ENCODE data around the gene PRKCD.

Gene PRKCD

DNA sequence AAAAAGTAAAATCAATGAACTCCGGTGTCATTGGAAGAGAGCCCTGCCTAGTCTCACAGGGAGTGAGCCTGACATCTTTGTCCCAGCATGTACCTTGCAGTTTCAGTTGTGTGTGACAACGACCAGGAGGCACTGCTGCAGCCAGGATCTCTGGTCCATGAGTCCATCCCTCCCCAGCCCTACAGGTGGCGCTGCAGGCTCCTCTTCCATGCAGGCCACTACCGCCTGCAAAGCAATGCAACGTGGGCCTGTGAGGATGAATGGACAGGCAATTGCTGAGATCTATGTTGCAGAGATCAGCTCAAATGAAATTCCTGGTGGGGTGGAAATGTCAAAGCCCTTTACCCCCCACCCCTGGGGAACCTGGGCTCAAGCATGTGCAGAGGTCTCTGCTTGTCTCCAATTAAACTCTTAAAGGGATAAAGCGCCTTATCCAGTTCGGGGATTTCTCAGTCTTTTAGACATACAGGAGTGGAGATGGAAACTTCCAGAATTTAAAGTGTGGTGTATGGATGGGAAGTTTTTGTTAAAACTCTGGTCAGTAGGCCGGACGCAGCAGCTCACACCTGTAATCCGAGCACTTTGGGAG lies 59.0 kb downstream of the PRKCD start:
- no peak overlapping the region for H3K4me3 ChIP-seq (ENCODE audit: low read length)
- peak; percentile 85 for DNase-seq (ENCODE audit: low read depth)
- TF ChIP-seq, protein P1, sequence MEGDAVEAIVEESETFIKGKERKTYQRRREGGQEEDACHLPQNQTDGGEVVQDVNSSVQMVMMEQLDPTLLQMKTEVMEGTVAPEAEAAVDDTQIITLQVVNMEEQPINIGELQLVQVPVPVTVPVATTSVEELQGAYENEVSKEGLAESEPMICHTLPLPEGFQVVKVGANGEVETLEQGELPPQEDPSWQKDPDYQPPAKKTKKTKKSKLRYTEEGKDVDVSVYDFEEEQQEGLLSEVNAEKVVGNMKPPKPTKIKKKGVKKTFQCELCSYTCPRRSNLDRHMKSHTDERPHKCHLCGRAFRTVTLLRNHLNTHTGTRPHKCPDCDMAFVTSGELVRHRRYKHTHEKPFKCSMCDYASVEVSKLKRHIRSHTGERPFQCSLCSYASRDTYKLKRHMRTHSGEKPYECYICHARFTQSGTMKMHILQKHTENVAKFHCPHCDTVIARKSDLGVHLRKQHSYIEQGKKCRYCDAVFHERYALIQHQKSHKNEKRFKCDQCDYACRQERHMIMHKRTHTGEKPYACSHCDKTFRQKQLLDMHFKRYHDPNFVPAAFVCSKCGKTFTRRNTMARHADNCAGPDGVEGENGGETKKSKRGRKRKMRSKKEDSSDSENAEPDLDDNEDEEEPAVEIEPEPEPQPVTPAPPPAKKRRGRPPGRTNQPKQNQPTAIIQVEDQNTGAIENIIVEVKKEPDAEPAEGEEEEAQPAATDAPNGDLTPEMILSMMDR (IDR thresholded peaks at IDR 0.05; ENCODE audit: insufficient read depth, low read depth, low read length, missing control alignments): peak; percentile 98

DNA sequence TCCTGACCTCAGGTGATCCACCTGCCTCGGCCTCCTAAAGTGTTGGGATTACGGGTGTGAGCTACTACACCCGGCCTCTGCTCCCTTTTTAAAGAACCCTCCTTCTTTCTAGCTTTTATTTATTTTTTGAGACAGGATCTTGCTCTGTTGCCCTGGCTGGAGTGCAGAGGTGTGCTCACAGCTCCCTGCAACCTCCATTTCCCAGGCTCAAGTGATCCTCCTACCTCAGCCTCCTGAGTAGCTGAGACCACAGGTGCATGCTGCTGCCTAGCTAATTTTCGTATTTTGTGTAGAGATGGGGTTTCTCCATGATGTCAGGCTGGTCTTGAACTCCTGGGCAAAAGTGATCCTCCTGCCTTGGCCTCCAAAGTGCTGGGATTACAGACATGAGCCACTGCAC lies 60.3 kb downstream of the PRKCD start:
- DNase-seq (ENCODE audit: low read depth): no peak
- TF ChIP-seq, protein P1 (IDR thresholded peaks at IDR 0.05; ENCODE audit: insufficient read depth, low read depth, low read length, missing control alignments): no peak
- H3K4me3 ChIP-seq (ENCODE audit: low read length): no peak overlapping the region

DNA sequence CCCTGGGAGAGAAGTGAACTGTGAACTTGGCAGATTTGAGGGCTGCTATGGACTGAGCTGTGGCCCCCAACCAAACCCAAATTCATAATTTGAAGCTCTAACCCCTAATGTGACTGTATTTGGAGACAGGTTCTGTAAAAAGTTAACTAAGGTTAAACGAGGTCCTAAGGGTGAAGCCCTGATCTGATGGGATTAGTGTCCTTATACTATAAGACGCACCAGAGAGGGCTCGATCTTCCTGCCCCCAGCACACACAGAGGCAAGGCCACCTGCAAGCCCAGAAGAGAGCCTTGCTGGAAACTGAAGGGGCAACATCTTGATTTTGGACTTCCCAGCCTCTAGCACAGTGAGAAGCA lies 60.8 kb downstream of the PRKCD start:
- no peak overlapping the region for H3K4me3 ChIP-seq (ENCODE audit: low read length)
- DNase-seq (ENCODE audit: low read depth): no peak
- TF ChIP-seq, protein P1 (IDR thresholded peaks at IDR 0.05; ENCODE audit: insufficient read depth, low read depth, low read length, missing control alignments): no peak

DNA sequence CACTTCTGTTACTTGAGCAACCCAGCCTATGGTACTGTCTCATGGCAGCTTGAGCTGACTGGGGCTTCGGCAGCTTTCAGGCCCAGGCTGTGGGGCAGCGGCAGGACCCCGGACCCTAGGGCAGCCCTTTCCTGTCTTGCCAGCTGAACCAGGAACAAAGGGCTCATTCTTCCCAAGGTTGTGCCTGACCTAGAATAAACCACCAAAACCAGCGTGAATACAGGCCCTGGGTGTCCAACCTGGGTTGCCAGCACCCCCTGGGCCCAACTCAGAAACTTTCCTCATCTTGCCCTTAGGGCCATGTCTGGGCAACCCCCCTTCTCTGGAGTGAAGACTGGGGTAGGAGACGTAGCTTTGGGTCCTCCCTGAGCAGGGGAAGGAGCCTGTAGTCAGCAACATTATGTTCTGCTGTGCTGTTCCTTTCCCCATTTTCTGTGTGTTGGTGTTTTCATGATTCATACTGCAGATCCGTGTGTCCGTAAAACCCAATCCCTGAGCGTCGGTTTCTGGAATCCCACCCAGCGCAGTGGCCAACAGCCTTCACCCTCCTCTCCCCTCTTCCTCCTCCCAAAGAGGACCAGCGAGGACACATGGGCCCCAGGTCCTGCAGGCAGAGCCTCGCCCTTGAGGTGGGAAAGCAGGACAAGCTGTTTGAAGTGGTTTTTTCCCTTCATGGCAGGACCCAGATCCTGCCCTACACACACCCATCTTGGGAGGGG lies 61.3 kb downstream of the PRKCD start:
- no peak for DNase-seq (ENCODE audit: low read depth)
- no peak overlapping the region for H3K4me3 ChIP-seq (ENCODE audit: low read length)
- TF ChIP-seq, protein P1 (IDR thresholded peaks at IDR 0.05; ENCODE audit: insufficient read depth, low read depth, low read length, missing control alignments): no peak

DNA sequence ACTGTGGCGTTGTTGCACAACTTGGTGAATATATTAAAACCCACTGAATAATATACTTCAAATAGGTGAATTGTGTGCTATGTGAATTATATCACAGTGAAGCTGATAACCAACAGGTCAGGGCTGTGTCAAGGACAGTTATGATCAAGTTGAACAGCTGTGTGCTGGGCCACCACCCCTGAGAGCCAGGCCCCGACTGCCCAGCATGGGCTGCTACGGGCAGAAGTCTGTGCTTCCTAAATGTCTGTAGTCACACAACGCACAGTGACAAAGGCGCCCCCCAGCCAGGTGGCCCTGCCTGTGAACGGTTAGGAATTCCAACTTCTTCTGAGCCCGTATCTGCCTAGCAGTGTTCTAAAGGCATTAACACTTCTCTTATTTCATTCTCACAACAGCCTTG lies 62.0 kb downstream of the PRKCD start:
- H3K4me3 ChIP-seq (ENCODE audit: low read length): no peak overlapping the region
- TF ChIP-seq, protein P1 (IDR thresholded peaks at IDR 0.05; ENCODE audit: insufficient read depth, low read depth, low read length, missing control alignments): no peak
- DNase-seq (ENCODE audit: low read depth): no peak

DNA sequence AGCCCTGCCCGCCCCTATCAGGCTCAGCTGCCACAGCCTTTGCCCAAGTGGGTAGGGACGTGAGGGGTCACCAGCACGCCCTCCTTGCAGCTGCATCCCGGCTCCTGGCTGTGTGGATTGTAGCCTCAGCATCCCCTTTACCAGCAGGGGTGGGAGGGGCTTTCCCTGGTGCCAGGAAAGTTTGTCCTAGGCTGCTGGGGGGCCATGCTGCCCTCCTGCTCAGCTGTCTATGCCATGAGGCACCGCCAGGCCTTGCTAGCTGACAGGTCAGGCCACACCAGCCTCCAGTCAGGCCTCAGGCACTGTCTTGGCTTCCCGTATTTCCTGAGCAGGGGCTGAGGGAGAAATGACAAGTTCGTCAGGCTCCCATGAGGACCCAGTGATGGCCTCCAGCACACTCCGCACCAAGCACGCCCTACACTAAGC lies 62.5 kb downstream of the PRKCD start:
- no peak overlapping the region for H3K4me3 ChIP-seq (ENCODE audit: low read length)
- TF ChIP-seq, protein P1 (IDR thresholded peaks at IDR 0.05; ENCODE audit: insufficient read depth, low read depth, low read length, missing control alignments): no peak
- DNase-seq (ENCODE audit: low read depth): no peak

DNA sequence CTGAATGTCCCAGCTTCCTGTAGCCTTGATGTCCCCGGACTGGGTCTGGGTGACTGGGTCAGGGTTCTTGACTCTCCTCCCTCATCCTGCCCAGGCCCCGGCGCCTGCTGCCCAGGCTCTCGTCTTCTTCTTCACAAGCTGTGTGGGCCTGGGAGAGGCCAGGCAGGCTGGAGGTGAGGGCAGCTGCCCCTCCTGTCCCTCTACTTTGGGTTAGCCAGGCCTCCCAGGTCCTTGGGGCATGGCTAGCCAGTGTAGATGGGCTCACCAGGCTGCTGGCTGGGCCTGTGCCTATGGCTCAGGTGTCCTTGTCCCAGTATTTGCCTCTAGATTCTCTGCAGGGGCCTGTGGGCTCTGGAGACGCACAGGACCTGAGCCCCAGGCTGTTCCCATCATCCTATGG lies 63.0 kb downstream of the PRKCD start:
- no peak overlapping the region for H3K4me3 ChIP-seq (ENCODE audit: low read length)
- TF ChIP-seq, protein P1 (IDR thresholded peaks at IDR 0.05; ENCODE audit: insufficient read depth, low read depth, low read length, missing control alignments): no peak
- no peak for DNase-seq (ENCODE audit: low read depth)

Measured in epithelial cell of esophagus (primary cell).